ENCODE measurements around the gene SRPK3. TPM values are rescaled to one million over a fixed set of nuclear protein-coding genes. Genes with fewer than 3 reads are reported as not detected.

Gene SRPK3
- polyA plus RNA-seq, 1 donor (not counting 4 experiments of a cell fraction or from before 2014, with no cell fraction given), result 0.10 TPM

GRCh38 chrX:153804100-153804595, 23.3 kb downstream of the SRPK3 start:
- TF ChIP-seq EZH2 (IDR thresholded peaks at IDR 0.05; ENCODE audit: low read length) (no peak), CTCF (optimal IDR thresholded peaks at IDR 0.05 in 1 of 3, IDR thresholded peaks at IDR 0.05 in 1 of 3, conservative IDR thresholded peaks at IDR 0.05 in 1 of 3; ENCODE audit: extremely low read depth in 1 of 3, insufficient read depth in 2 of 3, low read length in 3 of 3) (no peak)
- no peak overlapping the region for H3K27ac ChIP-seq (ENCODE audit: control insufficient read depth, insufficient read depth, low read length)
- dilution Hi-C loops (cut with MboI; ENCODE audit: extremely low pct_ligation_motif_present, low sequenced_read_pairs), result no loop called here
- no peaks in the 10 kb centered on the region for H3K36me3 ChIP-seq (ENCODE audit: control insufficient read depth in 2 of 2, extremely low read depth in 1 of 2, insufficient read depth in 2 of 2, low read length in 2 of 2)
- FAIRE-seq, result no peak
- no peak overlapping the region for H3K9ac ChIP-seq (ENCODE audit: control insufficient read depth, extremely low read depth, insufficient read depth, low read length)
- H3K27me3 ChIP-seq (ENCODE audit: control insufficient read depth, extremely low read depth, insufficient read depth, low read length), result no peaks in the 10 kb centered on the region
- H3K4me1 ChIP-seq (ENCODE audit: control insufficient read depth, extremely low read depth, insufficient read depth, low read length), result no peaks in the 10 kb centered on the region
- H3K9me3 ChIP-seq (ENCODE audit: control insufficient read depth, low read depth, low read length), result no peaks in the 10 kb centered on the region
- DNase-seq (ENCODE audit: low read depth, low spot score), result no peak
- H4K20me1 ChIP-seq (ENCODE audit: control insufficient read depth, extremely low read depth, insufficient read depth, low read length), result no peaks in the 10 kb centered on the region
- H2AFZ ChIP-seq (ENCODE audit: control insufficient read depth, low read length), result no peak overlapping the region
- H3K4me3 ChIP-seq (ENCODE audit: control insufficient read depth in 2 of 3, extremely low read depth in 1 of 3, insufficient read depth in 2 of 3, low read depth in 1 of 3, low read length in 3 of 3), result no peak overlapping the region
- H3K79me2 ChIP-seq (ENCODE audit: control insufficient read depth, insufficient read depth, low read length), result no peaks in the 10 kb centered on the region
- H3K4me2 ChIP-seq (ENCODE audit: control insufficient read depth, extremely low read depth, insufficient read depth, low read depth, low read length), result no peak overlapping the region
- H3K9me1 ChIP-seq (ENCODE audit: control insufficient read depth, extremely low read depth, insufficient read depth, low read length), result no peaks in the 10 kb centered on the region

- dilution Hi-C loops (cut with MboI; ENCODE audit: extremely low pct_ligation_motif_present, low sequenced_read_pairs), result no loop called here
- Histone ChIP-seq H3K4me1 (ENCODE audit: control insufficient read depth, extremely low read depth, insufficient read depth, low read length) (no peaks in the 10 kb centered on the region), H3K27ac (ENCODE audit: control insufficient read depth, insufficient read depth, low read length) (no peak overlapping the region), H2AFZ (ENCODE audit: control insufficient read depth, low read length) (no peak overlapping the region), H3K79me2 (ENCODE audit: control insufficient read depth, insufficient read depth, low read length) (no peaks in the 10 kb centered on the region), H3K4me2 (ENCODE audit: control insufficient read depth, extremely low read depth, insufficient read depth, low read depth, low read length) (no peak overlapping the region), H3K27me3 (ENCODE audit: control insufficient read depth, extremely low read depth, insufficient read depth, low read length) (no peaks in the 10 kb centered on the region), H3K9me3 (ENCODE audit: control insufficient read depth, low read depth, low read length) (no peaks in the 10 kb centered on the region), H3K36me3 (ENCODE audit: control insufficient read depth in 2 of 2, extremely low read depth in 1 of 2, insufficient read depth in 2 of 2, low read length in 2 of 2) (no peaks in the 10 kb centered on the region), H4K20me1 (ENCODE audit: control insufficient read depth, extremely low read depth, insufficient read depth, low read length) (no peaks in the 10 kb centered on the region), H3K9me1 (ENCODE audit: control insufficient read depth, extremely low read depth, insufficient read depth, low read length) (no peaks in the 10 kb centered on the region), H3K9ac (ENCODE audit: control insufficient read depth, extremely low read depth, insufficient read depth, low read length) (no peak overlapping the region), H3K4me3 (ENCODE audit: control insufficient read depth in 2 of 3, extremely low read depth in 1 of 3, insufficient read depth in 2 of 3, low read depth in 1 of 3, low read length in 3 of 3) (no peak overlapping the region)
- FAIRE-seq (no peak), DNase-seq (ENCODE audit: low read depth, low spot score) (no peak)
- TF ChIP-seq CTCF (optimal IDR thresholded peaks at IDR 0.05 in 1 of 3, IDR thresholded peaks at IDR 0.05 in 1 of 3, conservative IDR thresholded peaks at IDR 0.05 in 1 of 3; ENCODE audit: extremely low read depth in 1 of 3, insufficient read depth in 2 of 3, low read length in 3 of 3) (no peak), EZH2 (IDR thresholded peaks at IDR 0.05; ENCODE audit: low read length) (no peak)
Measured at GRCh38 chrX:153804621-153805020, 23.8 kb downstream of the SRPK3 start.

All from keratinocyte (primary cell).